ENCODE results near the gene CCDC30.

The CCDC30 gene

GRCh38 chr1:42419126-42419821, 43.8 kb upstream of the CCDC30 start:
- no peaks in the 10 kb centered on the region for H3K4me1 ChIP-seq (ENCODE audit: low read depth, poor library complexity, severe bottlenecking)
- no peaks in the 10 kb centered on the region for H3K79me2 ChIP-seq (ENCODE audit: insufficient read depth, low read depth)
- no peak overlapping the region for H3K4me2 ChIP-seq
- H4K20me1 ChIP-seq (ENCODE audit: insufficient read depth): no peaks in the 10 kb centered on the region
- no peak overlapping the region for H2AFZ ChIP-seq (ENCODE audit: low read depth)
- H3K4me3 ChIP-seq (IDR thresholded peaks at IDR 0.05; ENCODE audit: insufficient read depth, low read depth, low read length): no peak overlapping the region
- no peak overlapping the region for H3K27ac ChIP-seq
- TF ChIP-seq CTCF (conservative IDR thresholded peaks at IDR 0.05; ENCODE audit: low read depth, low read length): no peak
- H3K36me3 ChIP-seq (ENCODE audit: insufficient read depth): no peaks in the 10 kb centered on the region
- no peak overlapping the region for H3K9ac ChIP-seq
- H3K27me3 ChIP-seq (ENCODE audit: insufficient read depth, low read depth): no peaks in the 10 kb centered on the region

- Histone ChIP-seq H3K36me3 (ENCODE audit: insufficient read depth) (no peaks in the 10 kb centered on the region), H3K4me3 (IDR thresholded peaks at IDR 0.05; ENCODE audit: insufficient read depth, low read depth, low read length) (no peak overlapping the region), H3K4me1 (ENCODE audit: low read depth, poor library complexity, severe bottlenecking) (no peaks in the 10 kb centered on the region), H3K9ac (no peak overlapping the region), H3K27me3 (ENCODE audit: insufficient read depth, low read depth) (no peaks in the 10 kb centered on the region), H2AFZ (ENCODE audit: low read depth) (no peak overlapping the region), H3K4me2 (no peak overlapping the region), H3K79me2 (ENCODE audit: insufficient read depth, low read depth) (no peaks in the 10 kb centered on the region), H4K20me1 (ENCODE audit: insufficient read depth) (no peaks in the 10 kb centered on the region), H3K27ac (no peak overlapping the region)
- TF ChIP-seq CTCF (conservative IDR thresholded peaks at IDR 0.05; ENCODE audit: low read depth, low read length): no peak
Measured at GRCh38 chr1:42420121-42420520, 43.0 kb upstream of the CCDC30 start.

- Histone ChIP-seq H3K27ac (no peak overlapping the region), H3K4me2 (no peak overlapping the region), H2AFZ (ENCODE audit: low read depth) (no peak overlapping the region), H3K27me3 (ENCODE audit: insufficient read depth, low read depth) (no peaks in the 10 kb centered on the region), H3K9ac (no peak overlapping the region), H3K4me1 (ENCODE audit: low read depth, poor library complexity, severe bottlenecking) (no peaks in the 10 kb centered on the region), H3K36me3 (ENCODE audit: insufficient read depth) (no peaks in the 10 kb centered on the region), H3K79me2 (ENCODE audit: insufficient read depth, low read depth) (no peaks in the 10 kb centered on the region), H3K4me3 (IDR thresholded peaks at IDR 0.05; ENCODE audit: insufficient read depth, low read depth, low read length) (no peak overlapping the region), H4K20me1 (ENCODE audit: insufficient read depth) (no peaks in the 10 kb centered on the region)
- no peak for TF ChIP-seq CTCF (conservative IDR thresholded peaks at IDR 0.05; ENCODE audit: low read depth, low read length)
Measured at GRCh38 chr1:42420911-42421585, 42.0 kb upstream of the CCDC30 start.

- Histone ChIP-seq H3K27me3 (ENCODE audit: insufficient read depth, low read depth) (no peaks in the 10 kb centered on the region), H3K4me2 (no peak overlapping the region), H3K79me2 (ENCODE audit: insufficient read depth, low read depth) (no peaks in the 10 kb centered on the region), H3K4me1 (ENCODE audit: low read depth, poor library complexity, severe bottlenecking) (no peaks in the 10 kb centered on the region), H3K27ac (no peak overlapping the region), H3K36me3 (ENCODE audit: insufficient read depth) (no peaks in the 10 kb centered on the region), H4K20me1 (ENCODE audit: insufficient read depth) (no peaks in the 10 kb centered on the region), H3K4me3 (IDR thresholded peaks at IDR 0.05; ENCODE audit: insufficient read depth, low read depth, low read length) (no peak overlapping the region), H2AFZ (ENCODE audit: low read depth) (no peak overlapping the region), H3K9ac (no peak overlapping the region)
- no peak for TF ChIP-seq CTCF (conservative IDR thresholded peaks at IDR 0.05; ENCODE audit: low read depth, low read length)
Measured at GRCh38 chr1:42422737-42423136, 40.3 kb upstream of the CCDC30 start.

Data from KMS-11 (cell line).